ENCODE results near the gene NR5A2.

DNA sequence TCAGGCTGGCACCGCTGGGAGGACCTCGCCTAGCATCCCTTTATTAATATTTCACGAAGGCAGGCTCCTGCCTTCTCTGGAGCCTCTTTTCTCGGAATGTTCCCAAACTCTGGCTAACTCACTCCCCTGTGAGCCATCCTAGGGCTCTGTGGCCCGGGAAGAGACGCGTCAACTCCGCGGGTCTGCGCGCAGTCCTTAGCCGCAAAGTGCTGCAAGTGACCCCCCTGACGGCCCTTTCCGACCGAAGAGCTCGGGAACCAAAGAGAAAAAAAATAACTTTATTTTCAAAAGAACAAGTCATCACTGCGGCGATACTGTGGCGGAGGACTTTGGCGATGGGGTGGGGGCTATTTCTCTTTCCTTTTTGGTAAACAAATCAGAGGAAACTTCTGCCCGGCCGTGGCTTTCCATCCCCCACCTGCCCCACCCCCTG lies 14.6 kb downstream of the NR5A2 start:
- TF ChIP-seq, protein P1, sequence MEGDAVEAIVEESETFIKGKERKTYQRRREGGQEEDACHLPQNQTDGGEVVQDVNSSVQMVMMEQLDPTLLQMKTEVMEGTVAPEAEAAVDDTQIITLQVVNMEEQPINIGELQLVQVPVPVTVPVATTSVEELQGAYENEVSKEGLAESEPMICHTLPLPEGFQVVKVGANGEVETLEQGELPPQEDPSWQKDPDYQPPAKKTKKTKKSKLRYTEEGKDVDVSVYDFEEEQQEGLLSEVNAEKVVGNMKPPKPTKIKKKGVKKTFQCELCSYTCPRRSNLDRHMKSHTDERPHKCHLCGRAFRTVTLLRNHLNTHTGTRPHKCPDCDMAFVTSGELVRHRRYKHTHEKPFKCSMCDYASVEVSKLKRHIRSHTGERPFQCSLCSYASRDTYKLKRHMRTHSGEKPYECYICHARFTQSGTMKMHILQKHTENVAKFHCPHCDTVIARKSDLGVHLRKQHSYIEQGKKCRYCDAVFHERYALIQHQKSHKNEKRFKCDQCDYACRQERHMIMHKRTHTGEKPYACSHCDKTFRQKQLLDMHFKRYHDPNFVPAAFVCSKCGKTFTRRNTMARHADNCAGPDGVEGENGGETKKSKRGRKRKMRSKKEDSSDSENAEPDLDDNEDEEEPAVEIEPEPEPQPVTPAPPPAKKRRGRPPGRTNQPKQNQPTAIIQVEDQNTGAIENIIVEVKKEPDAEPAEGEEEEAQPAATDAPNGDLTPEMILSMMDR (IDR thresholded peaks at IDR 0.05) = no peak
- TF ChIP-seq POLR2AphosphoS5 (IDR thresholded peaks at IDR 0.05) = no peak
